OCI-LY3 (cell line): ENCODE measurements around the gene BTBD7.

Source experiments
- H2AFZ ChIP-seq: fragments of 200-600, 300-600 bp; shearing (Covaris generic); 2 replicates; pipeline ENCODE4 v1.6.0; 2014; ENCODE audit warnings: antibody characterized with exemption, low read depth, low read length
- H3K27ac ChIP-seq: fragments of 200-600, 300-600 bp; sonication (generic); 2 replicates; pipeline ENCODE4 v1.5.1; 2014; ENCODE audit warnings: mild to moderate bottlenecking, low read length, moderate library complexity, mixed read lengths
- H3K27me3 ChIP-seq: fragments of 200-600, 300-600 bp; sonication (generic); 2 replicates; pipeline ENCODE4 v1.6.1; 2014; ENCODE audit warnings: low read depth, low read length, mixed read lengths
- H3K36me3 ChIP-seq: fragments of 200-600, 300-600 bp; sonication (generic); replicated peaks from 2 replicates; pipeline ENCODE3; 2014; ENCODE audit warnings: low read depth, low read length, mixed read lengths
- H3K4me1 ChIP-seq: fragments of 300-600, 200-600 bp; sonication (generic); 2 replicates; pipeline ENCODE4 v1.6.1; 2014; ENCODE audit warnings: low read length, mixed read lengths
- H3K4me2 ChIP-seq: fragments of 200-600, 300-600 bp; sonication (generic); 2 replicates; pipeline ENCODE4 v1.6.1; 2014; ENCODE audit warnings: low read length, mixed read lengths
- H3K4me3 ChIP-seq: fragments of 300-600, 200-600 bp; sonication (generic); 2 replicates; pipeline ENCODE4 v1.5.1; 2014; ENCODE audit warnings: antibody characterized with exemption, mild to moderate bottlenecking, low read length, moderate library complexity
- H3K79me2 ChIP-seq: fragments of 300-600, 200-600 bp; shearing (Covaris generic); 2 replicates; pipeline ENCODE4 v1.6.1; 2014; ENCODE audit warnings: mild to moderate bottlenecking, low read length, mixed read lengths
- H3K9ac ChIP-seq: fragments of 300-600, 200-600 bp; shearing (Covaris generic); 2 replicates; pipeline ENCODE4 v1.6.0; 2014; ENCODE audit warnings: mild to moderate bottlenecking, low read length, moderate library complexity
- H3K9me3 ChIP-seq: fragments of 200-600, 300-600 bp; shearing (Covaris generic); 2 replicates; pipeline ENCODE4 v1.6.1; 2014; ENCODE audit warnings: low read length, mixed read lengths; ENCODE audit not compliant: insufficient read depth
- H4K20me1 ChIP-seq: fragments of 200-600, 300-600 bp; sonication (generic); 2 replicates; pipeline ENCODE4 v1.6.1; 2016; ENCODE audit warnings: low read length, mixed read lengths; ENCODE audit not compliant: insufficient read depth
- CTCF ChIP-seq: fragments of 200-600, 300-600 bp; sonication (generic); IDR thresholded peaks from 2 replicates; pipeline ENCODE4 v1.5.1; 2014; ENCODE audit warnings: antibody characterized with exemption, low read length, low read depth
- EZH2phosphoT487 ChIP-seq: fragments of 200-600 bp; shearing (Covaris generic); IDR thresholded peaks from 2 replicates; pipeline ENCODE4 v1.6.1; 2018; ENCODE audit warnings: antibody characterized with exemption, mixed run types, low read depth

The BTBD7 gene

GRCh38 chr14:93329965-93330608, 2.7 kb downstream of the BTBD7 start:
- no peak overlapping the region for H3K4me3 ChIP-seq
- H3K9ac ChIP-seq: no peak overlapping the region
- H3K4me1 ChIP-seq: peaks cover 33% of the 10 kb centered on the region
- peaks cover 84% of the 10 kb centered on the region for H3K79me2 ChIP-seq
- H3K27ac ChIP-seq: no peak overlapping the region
- H4K20me1 ChIP-seq: peaks cover 34% of the 10 kb centered on the region
- no peak overlapping the region for H2AFZ ChIP-seq
- peak overlapping the region; percentile 96; the same call in 1 of the 2 replicates for H3K4me2 ChIP-seq
- no peaks in the 10 kb centered on the region for H3K9me3 ChIP-seq
- no peaks in the 10 kb centered on the region for H3K36me3 ChIP-seq
- no peak for TF ChIP-seq CTCF
- no peak for TF ChIP-seq EZH2phosphoT487
- H3K27me3 ChIP-seq: no peaks in the 10 kb centered on the region

DNA sequence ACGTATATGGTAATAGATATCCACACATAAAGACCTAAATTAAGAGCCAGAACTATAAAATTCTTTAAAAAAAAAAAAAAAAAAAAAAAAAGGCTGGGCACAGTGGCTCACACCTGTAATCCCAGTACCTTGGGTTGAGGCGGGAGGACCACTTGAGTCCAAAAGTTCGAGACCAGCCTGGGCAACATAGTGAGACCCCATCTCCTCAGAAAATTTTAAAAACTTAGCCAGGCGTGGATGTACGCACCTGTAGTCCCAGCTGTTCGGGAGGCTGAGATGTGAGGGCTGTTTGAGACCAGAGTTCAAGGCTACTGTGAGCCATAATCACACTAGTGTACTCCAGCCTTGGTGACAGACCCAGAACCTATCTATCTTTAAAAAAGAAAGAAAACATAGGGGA, 4.3 kb downstream of the BTBD7 start:
- peaks cover 39% of the 10 kb centered on the region for H4K20me1 ChIP-seq
- no peak overlapping the region for H3K9ac ChIP-seq
- H3K4me1 ChIP-seq: peaks cover 32% of the 10 kb centered on the region
- TF ChIP-seq CTCF: no peak
- TF ChIP-seq EZH2phosphoT487: no peak
- H3K79me2 ChIP-seq: peaks cover 93% of the 10 kb centered on the region
- H2AFZ ChIP-seq: no peak overlapping the region
- H3K27ac ChIP-seq: no peak overlapping the region
- no peak overlapping the region for H3K4me3 ChIP-seq
- H3K4me2 ChIP-seq: no peak overlapping the region
- H3K36me3 ChIP-seq: no peaks in the 10 kb centered on the region
- H3K9me3 ChIP-seq: no peaks in the 10 kb centered on the region
- no peaks in the 10 kb centered on the region for H3K27me3 ChIP-seq

GRCh38 chr14:93326196-93326595, 6.6 kb downstream of the BTBD7 start:
- Histone ChIP-seq H3K4me3 (no peak overlapping the region), H3K4me1 (peaks cover 26% of the 10 kb centered on the region), H3K36me3 (no peaks in the 10 kb centered on the region), H3K27ac (no peak overlapping the region), H3K4me2 (no peak overlapping the region), H3K9ac (no peak overlapping the region), H2AFZ (no peak overlapping the region), H4K20me1 (peaks cover 31% of the 10 kb centered on the region), H3K9me3 (no peaks in the 10 kb centered on the region), H3K79me2 (peaks cover 100% of the 10 kb centered on the region), H3K27me3 (no peaks in the 10 kb centered on the region)
- no peak for TF ChIP-seq CTCF
- TF ChIP-seq EZH2phosphoT487: no peak

DNA sequence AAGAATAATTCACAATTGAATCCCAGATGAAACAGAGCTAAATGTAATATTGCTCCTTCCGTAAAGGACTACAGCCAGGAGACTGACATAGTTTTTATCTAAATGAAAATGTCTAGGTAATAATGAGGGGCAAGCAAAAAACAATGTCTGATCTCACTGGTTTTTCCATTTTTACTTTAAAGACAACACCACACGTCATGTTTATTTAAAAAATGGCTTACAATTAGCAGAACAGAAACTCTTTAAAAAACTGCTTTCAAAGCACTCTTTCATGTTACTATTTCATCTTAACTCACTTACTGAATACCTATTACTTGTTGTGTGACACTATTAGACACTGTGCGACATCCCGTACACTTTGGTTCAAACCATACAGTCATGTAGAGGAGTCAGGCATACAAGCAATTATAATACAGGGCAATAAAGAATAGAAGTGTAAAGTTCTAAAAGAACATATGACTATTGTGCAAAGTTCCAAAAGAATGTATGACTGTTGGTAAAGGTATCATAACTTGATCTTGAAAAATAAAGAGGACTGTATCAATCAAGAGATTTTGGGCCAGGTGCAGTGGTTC, 9.1 kb downstream of the BTBD7 start:
- no peaks in the 10 kb centered on the region for H3K9me3 ChIP-seq
- no peaks in the 10 kb centered on the region for H3K36me3 ChIP-seq
- H3K4me1 ChIP-seq: peaks cover 23% of the 10 kb centered on the region
- H3K27ac ChIP-seq: no peak overlapping the region
- no peak overlapping the region for H3K4me2 ChIP-seq
- H4K20me1 ChIP-seq: peaks cover 31% of the 10 kb centered on the region
- H3K4me3 ChIP-seq: no peak overlapping the region
- H2AFZ ChIP-seq: no peak overlapping the region
- TF ChIP-seq EZH2phosphoT487: no peak
- TF ChIP-seq CTCF: no peak
- no peak overlapping the region for H3K9ac ChIP-seq
- no peaks in the 10 kb centered on the region for H3K27me3 ChIP-seq
- H3K79me2 ChIP-seq: peaks cover 96% of the 10 kb centered on the region
